Parathyroid adenoma (tissue), 2 donors: ENCODE measurements around the gene GPC6.

Source experiments
- H2AFZ ChIP-seq: fragments of 300-600 bp; sonication (generic); one replicate; pipeline ENCODE4 v1.7.0; 2017; ENCODE audit warnings: antibody characterized with exemption, mild to moderate bottlenecking
- H3K27ac ChIP-seq: fragments of 300-600 bp; sonication (generic); one replicate; pipeline ENCODE4 v1.7.0; 2017
- H3K27me3 ChIP-seq: fragments of 300-600 bp; sonication (generic); one replicate; pipeline ENCODE4 v1.7.0; 2017; ENCODE audit warnings: low read length; ENCODE audit not compliant: control insufficient read depth, insufficient read depth
- H3K36me3 ChIP-seq: fragments of 300-600 bp; sonication (generic); one replicate; pipeline ENCODE4 v1.7.0; 2017; ENCODE audit warnings: low read length; ENCODE audit not compliant: control insufficient read depth, insufficient read depth
- H3K4me1 ChIP-seq: fragments of 300-600 bp; sonication (generic); one replicate; pipeline ENCODE4 v1.7.0; 2017; ENCODE audit warnings: control low read depth
- H3K4me2 ChIP-seq: fragments of 300-600 bp; sonication (generic); one replicate; pipeline ENCODE4 v1.7.0; 2017; ENCODE audit warnings: low read length
- H3K4me3 ChIP-seq: fragments of 300-600 bp; sonication (generic); one replicate; pipeline ENCODE4 v1.7.0; 2017; ENCODE audit warnings: low read depth, low read length
- H3K79me2 ChIP-seq: fragments of 300-600 bp; sonication (generic); one replicate; pipeline ENCODE4 v1.7.0; 2017; ENCODE audit warnings: control low read depth
- H3K9ac ChIP-seq: fragments of 300-600 bp; sonication (generic); one replicate; pipeline ENCODE4 v1.7.0; 2017; ENCODE audit warnings: mild to moderate bottlenecking
- H3K9me3 ChIP-seq: fragments of 300-600 bp; sonication (generic); one replicate; pipeline ENCODE4 v1.7.0; 2017; ENCODE audit warnings: low read length; ENCODE audit not compliant: control insufficient read depth
- TF ChIP-seq, protein P1 (sequence below): fragments of 300-600 bp; sonication (generic); IDR thresholded peaks from one replicate; pipeline ENCODE4 v1.7.0; 2017; ENCODE audit warnings: antibody characterized with exemption, mild to moderate bottlenecking
- donor health status: primary hyperparathyroidism.

Gene GPC6

DNA sequence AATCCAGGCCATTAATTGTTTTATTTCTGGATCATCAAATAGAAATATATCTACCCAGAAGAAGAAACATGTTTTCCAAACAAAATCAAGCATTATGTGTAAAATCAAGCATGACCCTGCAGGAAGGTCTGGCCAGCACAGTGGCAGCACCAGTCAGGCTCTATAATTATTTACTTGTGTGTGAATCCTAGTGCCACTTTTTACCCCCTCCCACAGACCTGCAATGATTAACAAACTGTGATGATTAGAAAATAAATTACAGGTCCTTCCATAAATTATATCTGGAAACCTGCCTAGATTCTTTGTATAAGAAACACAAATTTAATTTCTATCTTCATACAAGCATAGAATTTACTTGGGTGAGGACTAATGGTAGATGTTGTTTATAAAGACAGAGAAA lies 186.1 kb downstream of the GPC6 start:
- TF ChIP-seq, protein P1, sequence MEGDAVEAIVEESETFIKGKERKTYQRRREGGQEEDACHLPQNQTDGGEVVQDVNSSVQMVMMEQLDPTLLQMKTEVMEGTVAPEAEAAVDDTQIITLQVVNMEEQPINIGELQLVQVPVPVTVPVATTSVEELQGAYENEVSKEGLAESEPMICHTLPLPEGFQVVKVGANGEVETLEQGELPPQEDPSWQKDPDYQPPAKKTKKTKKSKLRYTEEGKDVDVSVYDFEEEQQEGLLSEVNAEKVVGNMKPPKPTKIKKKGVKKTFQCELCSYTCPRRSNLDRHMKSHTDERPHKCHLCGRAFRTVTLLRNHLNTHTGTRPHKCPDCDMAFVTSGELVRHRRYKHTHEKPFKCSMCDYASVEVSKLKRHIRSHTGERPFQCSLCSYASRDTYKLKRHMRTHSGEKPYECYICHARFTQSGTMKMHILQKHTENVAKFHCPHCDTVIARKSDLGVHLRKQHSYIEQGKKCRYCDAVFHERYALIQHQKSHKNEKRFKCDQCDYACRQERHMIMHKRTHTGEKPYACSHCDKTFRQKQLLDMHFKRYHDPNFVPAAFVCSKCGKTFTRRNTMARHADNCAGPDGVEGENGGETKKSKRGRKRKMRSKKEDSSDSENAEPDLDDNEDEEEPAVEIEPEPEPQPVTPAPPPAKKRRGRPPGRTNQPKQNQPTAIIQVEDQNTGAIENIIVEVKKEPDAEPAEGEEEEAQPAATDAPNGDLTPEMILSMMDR = no peak
- no peaks in the 10 kb centered on the region for H3K9me3 ChIP-seq
- H3K27me3 ChIP-seq = no peaks in the 10 kb centered on the region

GRCh38 chr13:93413972-93414717 lies 187.5 kb downstream of the GPC6 start:
- H3K27ac ChIP-seq = no peak overlapping the region
- H3K27me3 ChIP-seq = no peaks in the 10 kb centered on the region
- H3K4me1 ChIP-seq = no peaks in the 10 kb centered on the region
- H3K79me2 ChIP-seq = no peaks in the 10 kb centered on the region
- TF ChIP-seq, protein P1 = no peak
- no peak overlapping the region for H3K4me2 ChIP-seq
- H3K9ac ChIP-seq = no peak overlapping the region
- H2AFZ ChIP-seq = no peak overlapping the region
- H3K4me3 ChIP-seq = no peak overlapping the region
- no peaks in the 10 kb centered on the region for H3K9me3 ChIP-seq
- no peaks in the 10 kb centered on the region for H3K36me3 ChIP-seq

More for the DNA sequence above, 186.1 kb downstream of the GPC6 start:
- Histone ChIP-seq H3K4me1 (no peaks in the 10 kb centered on the region), H3K79me2 (no peaks in the 10 kb centered on the region), H3K27ac (no peak overlapping the region), H3K9ac (no peak overlapping the region), H3K36me3 (no peaks in the 10 kb centered on the region), H3K4me2 (no peak overlapping the region), H2AFZ (no peak overlapping the region), H3K4me3 (no peak overlapping the region)

- Histone ChIP-seq H3K79me2 (no peaks in the 10 kb centered on the region), H3K27ac (no peak overlapping the region), H3K9me3 (no peaks in the 10 kb centered on the region)
These were observed 190.2 kb downstream of the GPC6 start for GRCh38 chr13:93416736-93417355.

DNA sequence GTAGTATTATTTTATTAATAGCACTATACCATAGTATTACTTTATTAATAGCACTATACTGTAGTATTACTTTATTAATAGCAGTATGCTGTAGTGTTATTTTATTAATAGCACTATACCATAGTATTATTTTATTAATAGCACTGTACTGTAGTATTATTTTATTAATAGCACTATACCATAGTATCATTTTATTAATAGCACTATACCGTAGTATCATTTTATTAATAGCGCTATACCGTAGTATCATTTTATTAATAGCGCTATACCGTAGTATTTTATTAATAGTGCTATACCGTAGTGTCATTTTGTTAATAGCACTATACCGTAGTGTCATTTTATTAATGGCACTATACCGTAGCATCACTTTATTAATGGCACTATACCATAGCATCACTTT lies 191.8 kb downstream of the GPC6 start:
- H3K27ac ChIP-seq = no peak overlapping the region
- no peak overlapping the region for H2AFZ ChIP-seq
- no peaks in the 10 kb centered on the region for H3K4me1 ChIP-seq
- H3K9me3 ChIP-seq = no peaks in the 10 kb centered on the region
- no peaks in the 10 kb centered on the region for H3K36me3 ChIP-seq
- no peak overlapping the region for H3K4me2 ChIP-seq
- no peaks in the 10 kb centered on the region for H3K27me3 ChIP-seq
- no peaks in the 10 kb centered on the region for H3K79me2 ChIP-seq
- TF ChIP-seq, protein P1 = no peak
- H3K4me3 ChIP-seq = no peak overlapping the region
- H3K9ac ChIP-seq = no peak overlapping the region

More at GRCh38 chr13:93416736-93417355, 190.2 kb downstream of the GPC6 start:
- Histone ChIP-seq H3K36me3 (no peaks in the 10 kb centered on the region), H3K4me1 (no peaks in the 10 kb centered on the region), H3K9ac (no peak overlapping the region), H3K4me3 (no peak overlapping the region), H3K27me3 (no peaks in the 10 kb centered on the region), H3K4me2 (no peak overlapping the region), H2AFZ (no peak overlapping the region)
- TF ChIP-seq, protein P1 = no peak
